H9 (cell line): ENCODE results near the gene ICAM4. TPM values are rescaled to one million over a fixed set of nuclear protein-coding genes. Genes with fewer than 3 reads are reported as not detected.

Experiments
- DNase-seq: peaks from one replicate; pipeline ENCODE4 v3.0.0-alpha.2; 2017
- H2AFZ ChIP-seq: one replicate; pipeline ENCODE4 v1.6.1; 2013; ENCODE audit warnings: mild to moderate bottlenecking, low read length, control low read depth, moderate library complexity
- H2AK5ac ChIP-seq: 2 replicates; pipeline ENCODE4 v1.6.1; 2013; ENCODE audit warnings: low read length, control low read depth, mixed read lengths; ENCODE audit not compliant: insufficient read length
- H2BK120ac ChIP-seq: one replicate; pipeline ENCODE4 v1.6.1; 2013; ENCODE audit warnings: low read depth, mild to moderate bottlenecking, low read length, control low read depth, inconsistent platforms; ENCODE audit not compliant: poor library complexity, severe bottlenecking
- H2BK12ac ChIP-seq: 2 replicates; pipeline ENCODE4 v1.6.1; 2013; ENCODE audit warnings: low read length, control low read depth, mixed read lengths, low read depth; ENCODE audit not compliant: insufficient read length
- H2BK15ac ChIP-seq: 2 replicates; pipeline ENCODE4 v1.6.1; 2013; ENCODE audit warnings: low read depth, low read length, control low read depth
- H2BK20ac ChIP-seq: one replicate; pipeline ENCODE4 v1.6.1; 2013; ENCODE audit warnings: low read depth, mild to moderate bottlenecking, low read length, control low read depth, inconsistent platforms; ENCODE audit not compliant: poor library complexity, severe bottlenecking
- H2BK5ac ChIP-seq: 2 replicates; pipeline ENCODE4 v1.6.1; 2013; ENCODE audit warnings: low read length, control low read depth, mixed read lengths; ENCODE audit not compliant: insufficient read length
- H3K14ac ChIP-seq: 2 replicates; pipeline ENCODE4 v1.6.1; 2013; ENCODE audit warnings: low read length, control low read depth; ENCODE audit not compliant: insufficient read depth
- H3K18ac ChIP-seq: 2 replicates; pipeline ENCODE4 v1.6.1; 2013; ENCODE audit warnings: low read depth, mild to moderate bottlenecking, mixed read lengths, low read length, control low read depth; ENCODE audit not compliant: insufficient read length
- H3K23ac ChIP-seq: 2 replicates; pipeline ENCODE4 v1.6.1; 2013; ENCODE audit warnings: low read length, control low read depth, mixed read lengths, low read depth; ENCODE audit not compliant: insufficient read length
- H3K23me2 ChIP-seq: 2 replicates; pipeline ENCODE4 v1.6.1; 2013; ENCODE audit warnings: low read depth, mild to moderate bottlenecking, mixed read lengths, low read length, control low read depth; ENCODE audit not compliant: insufficient read length, poor library complexity, severe bottlenecking
- H3K27ac ChIP-seq: 2 replicates; pipeline ENCODE4 v1.5.1; 2013; ENCODE audit warnings: low read length, control low read depth, mixed read lengths, low read depth; ENCODE audit not compliant: insufficient read length
- H3K27me3 ChIP-seq: 2 replicates; pipeline ENCODE4 v1.6.1; 2013; ENCODE audit warnings: low read length, control low read depth, inconsistent platforms; ENCODE audit not compliant: insufficient read depth
- H3K4ac ChIP-seq: 2 replicates; pipeline ENCODE4 v1.6.1; 2013; ENCODE audit warnings: low read depth, mild to moderate bottlenecking, control low read depth, inconsistent platforms, low read length, moderate library complexity
- H3K4me1 ChIP-seq: 2 replicates; pipeline ENCODE4 v1.6.1; 2013; ENCODE audit warnings: low read length, control low read depth, inconsistent platforms; ENCODE audit not compliant: insufficient read depth
- H3K4me2 ChIP-seq: 2 replicates; pipeline ENCODE4 v1.6.1; 2013; ENCODE audit warnings: low read length, control low read depth, mixed read lengths; ENCODE audit not compliant: insufficient read length, insufficient read depth
- H3K56ac ChIP-seq: 2 replicates; pipeline ENCODE4 v1.6.1; 2013; ENCODE audit warnings: low read depth, mild to moderate bottlenecking, mixed read lengths, low read length, control low read depth; ENCODE audit not compliant: insufficient read length
- H3K79me1 ChIP-seq: 2 replicates; pipeline ENCODE4 v1.6.1; 2013; ENCODE audit warnings: low read depth, mild to moderate bottlenecking, moderate library complexity, low read length, control low read depth, inconsistent platforms; ENCODE audit not compliant: insufficient read depth, poor library complexity, severe bottlenecking
- H3K79me2 ChIP-seq: 2 replicates; pipeline ENCODE4 v1.6.1; 2013; ENCODE audit warnings: low read length, control low read depth, inconsistent platforms; ENCODE audit not compliant: insufficient read depth
- H3K9ac ChIP-seq: 2 replicates; pipeline ENCODE4 v1.6.1; 2013; ENCODE audit warnings: low read length, control low read depth, mixed read lengths; ENCODE audit not compliant: insufficient read length; ENCODE audit errors: extremely low read depth
- H3K9me3 ChIP-seq: one replicate; pipeline ENCODE4 v1.6.1; 2013; ENCODE audit warnings: low read depth, low read length, inconsistent platforms; ENCODE audit not compliant: control insufficient read depth
- H3T11ph ChIP-seq: one replicate; pipeline ENCODE4 v1.6.1; 2013; ENCODE audit warnings: mild to moderate bottlenecking, low read length, control low read depth, inconsistent platforms
- H4K20me1 ChIP-seq: one replicate; pipeline ENCODE4 v1.6.1; 2013; ENCODE audit not compliant: control insufficient read depth, insufficient read length, insufficient read depth
- H4K5ac ChIP-seq: 2 replicates; pipeline ENCODE4 v1.6.1; 2013; ENCODE audit warnings: low read depth, mild to moderate bottlenecking, mixed read lengths, low read length, control low read depth; ENCODE audit not compliant: insufficient read length
- H4K8ac ChIP-seq: replicated peaks from 2 replicates; pipeline ENCODE4 v1.6.1; 2013; ENCODE audit warnings: low read length, control low read depth, mixed read lengths, low read depth; ENCODE audit not compliant: insufficient read length
- H4K91ac ChIP-seq: 2 replicates; pipeline ENCODE4 v1.6.1; 2013; ENCODE audit warnings: low read depth, mild to moderate bottlenecking, moderate library complexity, mixed read lengths, low read length, control low read depth; ENCODE audit not compliant: insufficient read length
- H3K27ac Mint-ChIP-seq, 3 experiments: 2 replicates in 2 of 3; 3 replicates in 1 of 3; pipeline ENCODE4 v1.8.0; 2020 to 2021; ENCODE audit warnings: mixed read lengths in 3 of 3, mild to moderate bottlenecking in 1 of 3, moderate library complexity in 1 of 3
- H3K27me3 Mint-ChIP-seq: 2 replicates; pipeline ENCODE4 v1.8.0; 2021; ENCODE audit warnings: low read depth, mild to moderate bottlenecking, moderate library complexity, mixed read lengths
- H3K36me3 Mint-ChIP-seq, 3 experiments: 2 replicates in 2 of 3; 3 replicates in 1 of 3; pipeline ENCODE4 v1.8.0; 2020 to 2021; ENCODE audit warnings: low read depth in 3 of 3, mixed read lengths in 3 of 3; ENCODE audit not compliant: insufficient read depth in 1 of 3
- H3K4me1 Mint-ChIP-seq, 2 experiments: 2 replicates each; pipeline ENCODE4 v1.8.0; 2020; ENCODE audit warnings: mixed read lengths in 2 of 2
- H3K4me3 Mint-ChIP-seq, 2 experiments: 2 replicates in 1 of 2; 3 replicates in 1 of 2; pipeline ENCODE4 v1.8.0; 2020 to 2021; ENCODE audit warnings: mild to moderate bottlenecking in 2 of 2, mixed read lengths in 2 of 2, moderate library complexity in 1 of 2
- H3K9me3 Mint-ChIP-seq, 2 experiments: 2 replicates in 1 of 2; 3 replicates in 1 of 2; pipeline ENCODE4 v1.8.0; 2020; ENCODE audit warnings: mild to moderate bottlenecking in 2 of 2, mixed read lengths in 2 of 2, moderate library complexity in 1 of 2
- CTCF ChIP-seq: fragments of 200-600 bp; sonication (generic); conservative IDR thresholded peaks from 3 replicates; pipeline ENCODE4 v1.8.0; 2021; ENCODE audit warnings: antibody characterized with exemption, mild to moderate bottlenecking
- WGBS: extraction: QIAGEN DNeasy Blood & Tissue Kit; methylation state at CpG from one replicate; pipeline ENCODE4 v1.1.7; 2013; ENCODE audit warnings: missing lambda C conversion rate, low lambda C conversion rate, mixed read lengths; ENCODE audit not compliant: insufficient read length; ENCODE audit errors: extremely low coverage; 5-methylcytosine and 5-hydroxymethylcytosine counted together
- total RNA-seq: library from RNA; stranded (reverse); gene quantifications from 2 replicates; pipeline ENCODE4 v1.2.1, GENCODE V29; 2021

ICAM4 gene
- total RNA-seq, 1 experiment from 2014 or later = 1.1 TPM

DNA sequence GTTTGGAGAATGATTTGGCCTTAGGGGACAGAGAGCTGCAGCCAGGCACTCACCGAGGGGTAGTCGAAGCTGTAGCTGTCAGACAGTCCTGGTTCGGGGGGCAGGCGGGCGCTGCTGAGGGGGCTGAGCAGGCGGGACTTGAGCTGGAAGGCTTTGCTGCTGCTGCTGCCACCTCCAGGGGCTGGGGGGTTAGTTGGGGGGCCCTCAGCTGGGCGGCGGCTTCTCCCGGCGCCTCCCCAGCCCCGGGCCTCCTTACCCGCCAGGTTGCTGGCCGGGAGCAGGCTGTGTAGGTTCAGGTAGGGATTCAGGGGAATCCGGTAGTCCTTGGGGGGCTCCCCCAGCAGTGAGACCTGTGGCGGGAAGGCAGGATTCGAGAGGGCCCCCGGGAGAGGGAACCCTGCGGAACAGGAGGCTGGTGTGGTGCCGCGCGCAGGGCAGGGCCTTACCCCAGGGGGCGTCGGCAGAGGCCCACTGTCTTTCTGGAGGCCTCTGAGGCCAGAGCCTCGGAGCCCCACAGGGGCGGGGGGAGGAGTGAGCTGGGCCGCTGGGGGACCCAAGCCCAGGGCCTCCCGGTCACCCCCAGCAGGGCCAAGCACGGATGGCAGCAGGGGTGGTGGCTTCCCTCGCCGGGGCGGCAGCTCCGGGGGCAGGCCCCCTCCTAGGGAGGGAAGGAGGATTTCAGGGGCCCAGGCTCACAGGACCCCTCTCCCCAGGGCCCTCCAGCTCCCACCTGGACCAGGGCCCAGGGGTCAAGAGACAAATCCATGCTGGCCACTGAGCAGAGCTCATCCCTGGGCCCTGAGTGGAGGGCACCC is 34.1 kb downstream of the ICAM4 start:
- Histone ChIP-seq H3K4ac (no peak overlapping the region), H3K27ac (no peak overlapping the region), H3K56ac (no peak overlapping the region), H2BK120ac (no peak overlapping the region), H3K18ac (no peak overlapping the region), H3T11ph (no peak overlapping the region), H4K8ac (no peak overlapping the region), H4K91ac (no peak overlapping the region), H3K9me3 (no peaks in the 10 kb centered on the region), H3K9ac (no peak overlapping the region), H2BK12ac (no peak overlapping the region), H2BK5ac (no peak overlapping the region), H3K79me2 (no peaks in the 10 kb centered on the region), H2BK20ac (no peak overlapping the region), H4K20me1 (no peaks in the 10 kb centered on the region), H4K5ac (no peak overlapping the region), H2AFZ (no peak overlapping the region), H3K14ac (no peak overlapping the region), H3K23ac (no peak overlapping the region), H2AK5ac (no peak overlapping the region), H3K23me2 (no peaks in the 10 kb centered on the region), H3K4me2 (no peak overlapping the region), H3K27me3 (no peaks in the 10 kb centered on the region), H3K4me1 (no peaks in the 10 kb centered on the region), H3K79me1 (no peaks in the 10 kb centered on the region), H2BK15ac (no peak overlapping the region)
- no CpG with 5 or more reads among the region's 32 CpGs for WGBS
- TF ChIP-seq CTCF = no peak
- Mint-ChIP-seq H3K4me1 (peaks cover 5 to 6% of the 10 kb centered on the region in 2 experiments), H3K4me3 (no peak overlapping the region), H3K36me3 (peaks cover 25 to 70% (median 50%) of the 10 kb centered on the region in 3 experiments), H3K27me3 (peaks cover 1% of the 10 kb centered on the region), H3K9me3 (no peaks in the 10 kb centered on the region; a peak in 1 of 5 replicates), H3K27ac (no peak overlapping the region)
- DNase-seq = no peak
